ENCODE results near the gene ADAT2.

The ADAT2 gene

DNA sequence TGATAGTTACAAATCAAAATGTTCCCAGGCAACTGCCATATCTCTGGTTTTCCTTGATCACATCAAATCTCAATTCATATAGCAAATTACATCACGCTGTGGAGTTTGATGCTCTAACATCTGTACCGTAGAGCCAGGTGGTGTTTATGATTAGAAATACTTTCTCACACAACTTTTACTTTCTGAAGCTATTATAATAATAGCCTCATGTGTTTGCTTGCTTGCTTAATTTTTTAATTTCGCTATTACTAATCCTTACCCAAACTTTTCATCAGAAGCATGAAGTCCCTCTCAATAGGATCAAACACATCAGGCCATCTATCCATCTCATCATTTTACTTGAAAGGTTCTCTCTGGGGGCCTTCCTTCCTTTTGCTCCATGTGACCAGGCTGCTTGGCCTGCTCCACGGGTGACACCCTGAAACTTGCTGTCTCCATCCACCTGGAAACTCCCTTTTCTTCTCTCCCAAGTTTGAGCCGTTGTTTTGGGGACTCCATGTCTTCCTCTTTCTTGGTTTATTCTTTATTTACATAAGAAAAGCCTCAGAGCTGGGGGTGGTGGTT lies 75.4 kb downstream of the ADAT2 start:
- H3K9me2 ChIP-seq (replicated peaks; ENCODE audit: insufficient read depth, low read length): no peaks in the 10 kb centered on the region; the same call in 1 of the 2 replicates
- H3K9me3 ChIP-seq (ENCODE audit: insufficient read depth, low read length): no peaks in the 10 kb centered on the region
- H3F3A ChIP-seq (ENCODE audit: insufficient read depth): no peaks in the 10 kb centered on the region
- H4K20me1 ChIP-seq (ENCODE audit: low read depth, low read length): no peaks in the 10 kb centered on the region
- TF ChIP-seq EZH2phosphoT487 (conservative IDR thresholded peaks at IDR 0.05; ENCODE audit: low read length): no peak
- TF ChIP-seq CTCF (IDR thresholded peaks at IDR 0.05; ENCODE audit: insufficient read depth, low read length, poor library complexity, severe bottlenecking): no peak
- H3K27ac ChIP-seq (ENCODE audit: low read depth, low read length): no peak overlapping the region
- no peak overlapping the region for H3K4me2 ChIP-seq (ENCODE audit: low read depth, low read length, poor library complexity, severe bottlenecking)
- no peak overlapping the region for H2AFZ ChIP-seq (ENCODE audit: low read depth, low read length, severe bottlenecking)
- H3K4me3 ChIP-seq (ENCODE audit: insufficient read depth, low read length, poor library complexity, severe bottlenecking): no peak overlapping the region
- no peaks in the 10 kb centered on the region for H3K27me3 ChIP-seq (ENCODE audit: low read length)
- H3K79me2 ChIP-seq (ENCODE audit: insufficient read depth, low read length): no peaks in the 10 kb centered on the region
- H3K9ac ChIP-seq (ENCODE audit: low read length): no peak overlapping the region
- no peaks in the 10 kb centered on the region for H3K36me3 ChIP-seq (ENCODE audit: low read length)

DNA sequence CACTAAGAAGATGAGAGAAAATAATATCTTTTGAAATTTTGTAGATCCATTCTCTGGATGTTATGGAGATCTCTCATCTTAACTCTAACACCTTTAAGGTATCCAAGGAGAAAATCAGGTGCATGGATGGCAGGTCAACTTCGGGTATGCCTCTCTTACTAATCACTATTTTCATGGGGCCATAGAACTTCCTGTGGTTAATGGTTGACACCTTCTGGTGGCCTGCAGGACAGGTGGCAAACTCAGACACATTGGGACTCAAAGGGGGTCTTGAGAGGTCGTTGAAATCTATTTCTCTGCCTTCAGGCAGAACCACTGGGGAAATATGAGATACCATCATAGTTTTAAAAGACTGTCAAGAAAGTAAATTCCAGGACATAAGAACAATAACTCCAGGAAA lies 76.5 kb downstream of the ADAT2 start:
- no peaks in the 10 kb centered on the region for H3K27me3 ChIP-seq (ENCODE audit: low read length)
- H3K9ac ChIP-seq (ENCODE audit: low read length): no peak overlapping the region
- H2AFZ ChIP-seq (ENCODE audit: low read depth, low read length, severe bottlenecking): no peak overlapping the region
- no peaks in the 10 kb centered on the region for H3K36me3 ChIP-seq (ENCODE audit: low read length)
- no peaks in the 10 kb centered on the region for H3F3A ChIP-seq (ENCODE audit: insufficient read depth)
- no peak overlapping the region for H3K4me2 ChIP-seq (ENCODE audit: low read depth, low read length, poor library complexity, severe bottlenecking)
- H3K9me3 ChIP-seq (ENCODE audit: insufficient read depth, low read length): no peaks in the 10 kb centered on the region
- H4K20me1 ChIP-seq (ENCODE audit: low read depth, low read length): no peaks in the 10 kb centered on the region
- no peak overlapping the region for H3K4me3 ChIP-seq (ENCODE audit: insufficient read depth, low read length, poor library complexity, severe bottlenecking)
- no peaks in the 10 kb centered on the region for H3K79me2 ChIP-seq (ENCODE audit: insufficient read depth, low read length)
- no peaks in the 10 kb centered on the region; the same call in 1 of the 2 replicates for H3K9me2 ChIP-seq (replicated peaks; ENCODE audit: insufficient read depth, low read length)
- no peak for TF ChIP-seq EZH2phosphoT487 (conservative IDR thresholded peaks at IDR 0.05; ENCODE audit: low read length)
- no peak for TF ChIP-seq CTCF (IDR thresholded peaks at IDR 0.05; ENCODE audit: insufficient read depth, low read length, poor library complexity, severe bottlenecking)
- H3K27ac ChIP-seq (ENCODE audit: low read depth, low read length): no peak overlapping the region
